HepG2 (cell line): ENCODE results near the gene SLC17A9. TPM values are rescaled to one million over a fixed set of nuclear protein-coding genes. Genes with fewer than 3 reads are reported as not detected.

Experiments used
- ATAC-seq: fragments of 200-7000 bp; cut with Tn5 transposase; 3 replicates; pipeline ENCODE4 v1.9.1; 2020; ENCODE audit warnings: mild to moderate bottlenecking, moderate library complexity
- BruUV-seq: library from RNA; stranded (reverse); fragments of 400-500 nt; replicated peaks from 2 replicates; lab custom pipeline; 2021; lab: Mats Ljungman, UMichigan
- CTCF ChIA-PET: fragments of 300-600 bp; formaldehyde crosslinking; extraction: SDS; loops from one replicate; lab custom pipeline; 2021; ENCODE audit warnings: low total read pairs, inconsistent platforms, low intra/inter-chr PET ratio; lab: Yijun Ruan, JAX
- POLR2A ChIA-PET: fragments of 350-600 bp; sonication (Branson Sonifier 250); formaldehyde crosslinking; loops from one replicate; lab custom pipeline; 2020; ENCODE audit warnings: antibody characterized with exemption, inconsistent platforms; lab: Yijun Ruan, JAX
- DNase-seq: peaks from one replicate; pipeline ENCODE4 v3.0.0-alpha.2; 2015; ENCODE audit warnings: low spot score
- FAIRE-seq: peaks from 3 replicates; lab custom pipeline; 2011; peaks lifted over from hg19 to GRCh38; lab: Jason Lieb, UNC
- H2AFZ ChIP-seq: one replicate; pipeline ENCODE4 v1.6.1; 2011; ENCODE audit warnings: low read length, inconsistent platforms
- H3K27ac ChIP-seq: fragments of 300-600 bp; 3 replicates; pipeline ENCODE4 v1.8.0; 2011; ENCODE audit warnings: mixed run types, mild to moderate bottlenecking, mixed read lengths, low read length, inconsistent platforms; ENCODE audit not compliant: insufficient read depth; ENCODE audit errors: extremely low read length
- H3K27me3 ChIP-seq, 2 experiments: fragments of 200-600 bp in 1 of 2; 2 replicates in 1 of 2; 3 replicates in 1 of 2; pipeline versions ENCODE4 v1.6.0 to v1.8.0; 2011; ENCODE audit warnings: low read length in 2 of 2, mild to moderate bottlenecking in 2 of 2, moderate library complexity in 2 of 2, inconsistent platforms in 1 of 2; ENCODE audit not compliant: insufficient read depth in 2 of 2, control insufficient read depth in 1 of 2
- H3K36me3 ChIP-seq, 2 experiments: fragments of 200-600 bp in 1 of 2; replicated peaks in 1 of 2; 2 replicates in 1 of 2; 3 replicates in 1 of 2; pipeline versions ENCODE4 v1.5.1 to v1.8.0; 2011; ENCODE audit warnings: low read length in 2 of 2, inconsistent platforms in 1 of 2; ENCODE audit not compliant: insufficient read depth in 2 of 2, control insufficient read depth in 1 of 2
- H3K4me1 ChIP-seq: 2 replicates; pipeline ENCODE4 v1.5.1; 2012; ENCODE audit warnings: low read length, inconsistent platforms; ENCODE audit not compliant: insufficient read depth
- H3K4me2 ChIP-seq: 2 replicates; pipeline ENCODE4 v1.6.0; 2011; ENCODE audit warnings: low read depth, low read length, inconsistent platforms
- H3K4me3 ChIP-seq, 3 experiments: fragments of 200-600 bp in 1 of 3; sonication (generic), shearing (Covaris generic) in 1 of 3; replicated peaks in 1 of 3; 2 replicates each; pipeline ENCODE4 v1.5.1; 2011 to 2016; ENCODE audit warnings: low read length in 3 of 3, inconsistent platforms in 2 of 3, low read depth in 2 of 3, mild to moderate bottlenecking in 2 of 3, control low read depth in 1 of 3, mixed read lengths in 1 of 3; ENCODE audit not compliant: insufficient read depth in 1 of 3
- H3K79me2 ChIP-seq: one replicate; pipeline ENCODE4 v1.6.1; 2011; ENCODE audit warnings: low read length, inconsistent platforms; ENCODE audit not compliant: insufficient read depth
- H3K9ac ChIP-seq: 2 replicates; pipeline ENCODE4 v1.6.0; 2011; ENCODE audit warnings: mild to moderate bottlenecking, low read depth, low read length, inconsistent platforms; ENCODE audit not compliant: insufficient read depth
- H3K9me3 ChIP-seq: 2 replicates; pipeline ENCODE4 v1.5.1; 2012; ENCODE audit warnings: mild to moderate bottlenecking, low read length
- H4K20me1 ChIP-seq: 2 replicates; pipeline ENCODE4 v1.6.0; 2011; ENCODE audit warnings: inconsistent platforms, mild to moderate bottlenecking, low read length, moderate library complexity; ENCODE audit not compliant: insufficient read depth
- EZH2 ChIP-seq: conservative IDR thresholded peaks from 2 replicates; pipeline ENCODE4 v1.6.1; 2012; ENCODE audit warnings: mild to moderate bottlenecking, low read depth, low read length, moderate library complexity
- GABPB1 ChIP-seq: IDR thresholded peaks from 2 replicates; pipeline ENCODE4 v1.6.1; 2016; ENCODE audit warnings: mild to moderate bottlenecking, missing genetic modification reagents, moderate library complexity, missing compliant biosample characterization
- IKZF1 ChIP-seq: fragments of 450-650 bp; IDR thresholded peaks from 2 replicates; pipeline ENCODE4 v1.7.1; 2016
- MNT ChIP-seq: fragments of 450-650 bp; IDR thresholded peaks from 2 replicates; pipeline ENCODE4 v1.6.1; 2016
- RFX1 ChIP-seq: fragments of 450-650 bp; IDR thresholded peaks from 2 replicates; pipeline ENCODE4 v1.6.1; 2017
- SAP130 ChIP-seq: IDR thresholded peaks from 2 replicates; pipeline ENCODE4 v1.6.1; 2016; ENCODE audit warnings: low read depth
- SOX5 ChIP-seq: IDR thresholded peaks from 2 replicates; pipeline ENCODE4 v1.6.1; 2016; ENCODE audit warnings: borderline replicate concordance
- ZNF660 ChIP-seq: sonication (generic); formaldehyde crosslinking; IDR thresholded peaks from 2 replicates; pipeline ENCODE4 v1.5.1; 2020; ENCODE audit warnings: mild to moderate bottlenecking, low read depth, missing genetic modification reagents, borderline replicate concordance
- ZNF891 ChIP-seq: sonication (generic); formaldehyde crosslinking; IDR thresholded peaks from 2 replicates; pipeline ENCODE4 v1.5.0; 2020; ENCODE audit warnings: mild to moderate bottlenecking, missing genetic modification reagents
- WGBS: methylation state at CpG from one replicate; pipeline ENCODE4 v1.1.6; 2017; ENCODE audit warnings: low lambda C conversion rate; 5-methylcytosine and 5-hydroxymethylcytosine counted together
- in situ Hi-C: cut with HindIII; loops from 2 replicates; pipeline ENCODE4 v1.10.0; 2017; ENCODE audit warnings: low pct_unique_long_range_greater_than_20kb; ENCODE audit not compliant: extremely low pct_ligation_motif_present
- intact Hi-C: fragments of 100-400 bp; cut with micrococcal nuclease; formaldehyde crosslinking; loops from one replicate; pipeline ENCODE4 v1.10.0; 2022; ENCODE audit not compliant: unreplicated experiment
- polyA plus RNA-seq, 8 experiments: library from polyadenylated mRNA; depleted of rRNA in 3 of 8; stranded (reverse) in 7 of 8; unstranded in 1 of 8; fragments of >200 nt; fragmentation: Illumina TruSeq in 4 of 8; extraction: Trizol in 4 of 8; gene quantifications; 2 replicates each; pipeline versions ENCODE4 v1.2.1 to v1.2.3, GENCODE V29; 2011 to 2016; ENCODE audit warnings: low read depth in 4 of 8, missing spikeins in 1 of 8, mixed read lengths in 1 of 8; ENCODE audit not compliant: insufficient read depth in 1 of 8
- total RNA-seq, 5 experiments: library from RNA; depleted of rRNA; stranded (reverse); fragments of >200 nt; fragmentation: Illumina TruSeq; extraction: Trizol; gene quantifications; 2 replicates each; pipeline ENCODE4 v1.2.3, GENCODE V29; 2016; ENCODE audit warnings: low read depth in 1 of 5
- TF ChIP-seq, protein P1 (sequence below): sonication (generic); formaldehyde crosslinking; IDR thresholded peaks from 2 replicates; pipeline ENCODE4 v1.5.1; 2020; ENCODE audit warnings: mild to moderate bottlenecking, missing genetic modification reagents, moderate library complexity

The SLC17A9 gene
- total and polyA plus RNA-seq, 2 of the 13 experiments (the other 11 are each of a cell fraction or from before 2014, with no cell fraction given) = 110 to 191 TPM

GRCh38 chr20:62998449-62998848, 45.9 kb downstream of the SLC17A9 start:
- TF ChIP-seq SAP130 = no peak
- no peak for TF ChIP-seq GABPB1 (CRISPR knock-in tag)
- 0 out of 2 replicates have a peak, but pooled peaks have one; percentile 58 for TF ChIP-seq IKZF1
- TF ChIP-seq MNT = peak; percentile 100
- no peak for TF ChIP-seq ZNF660 (CRISPR knock-in tag)
- no peak for TF ChIP-seq RFX1
- no peak overlapping the region for H3K4me2 ChIP-seq
- no peak overlapping the region for H3K27ac ChIP-seq
- DNase-seq (no peak), FAIRE-seq (no peak), ATAC-seq (no peak)
- WGBS = 33% methylated on average over 5 of the region's 5 CpGs
- peaks cover 51 to 94% of the 10 kb centered on the region in 2 experiments for H3K27me3 ChIP-seq
- H3K4me1 ChIP-seq = no peaks in the 10 kb centered on the region
- no peaks in the 10 kb centered on the region for H3K36me3 ChIP-seq
- H3K9ac ChIP-seq = no peak overlapping the region
- no peaks in the 10 kb centered on the region for H3K79me2 ChIP-seq
- no peak overlapping the region for H3K4me3 ChIP-seq
- ChIA-PET CTCF (no interaction called here), POLR2A (no interaction called here)
- H4K20me1 ChIP-seq = no peaks in the 10 kb centered on the region; the same call in 1 of the 2 replicates
- intact Hi-C loops (no loop called here), in situ Hi-C loops (no loop called here)
- no TSS peak for BruUV-seq
- H3K9me3 ChIP-seq = no peaks in the 10 kb centered on the region
- no peak overlapping the region for H2AFZ ChIP-seq

GRCh38 chr20:62999580-62999979, 47.1 kb downstream of the SLC17A9 start:
- no peak for ATAC-seq
- peaks cover 47 to 95% of the 10 kb centered on the region in 2 experiments for H3K27me3 ChIP-seq
- no peaks in the 10 kb centered on the region for H3K79me2 ChIP-seq
- intact Hi-C loops = no loop called here
- POLR2A ChIA-PET = no interaction called here
- CTCF ChIA-PET = no interaction called here
- no peak overlapping the region for H3K4me3 ChIP-seq
- H3K27ac ChIP-seq = no peak overlapping the region
- no peak for FAIRE-seq
- no peaks in the 10 kb centered on the region for H3K36me3 ChIP-seq
- no peak overlapping the region for H2AFZ ChIP-seq
- no peak overlapping the region for H3K4me2 ChIP-seq
- no peaks in the 10 kb centered on the region for H3K9me3 ChIP-seq
- no TSS peak for BruUV-seq
- H3K4me1 ChIP-seq = no peaks in the 10 kb centered on the region
- 19% methylated on average over 16 of the region's 16 CpGs for WGBS
- no peaks in the 10 kb centered on the region; the same call in 1 of the 2 replicates for H4K20me1 ChIP-seq
- in situ Hi-C loops = no loop called here
- H3K9ac ChIP-seq = no peak overlapping the region
- DNase-seq = no peak
- TF ChIP-seq ZNF891 (CRISPR knock-in tag) (0 out of 2 replicates have a peak, but pooled peaks have one; percentile 19), EZH2 (peak; percentile 67; the same call in 1 of the 2 replicates), IKZF1 (no peak), SOX5 (CRISPR knock-in tag) (no peak)
- TF ChIP-seq, protein P1, sequence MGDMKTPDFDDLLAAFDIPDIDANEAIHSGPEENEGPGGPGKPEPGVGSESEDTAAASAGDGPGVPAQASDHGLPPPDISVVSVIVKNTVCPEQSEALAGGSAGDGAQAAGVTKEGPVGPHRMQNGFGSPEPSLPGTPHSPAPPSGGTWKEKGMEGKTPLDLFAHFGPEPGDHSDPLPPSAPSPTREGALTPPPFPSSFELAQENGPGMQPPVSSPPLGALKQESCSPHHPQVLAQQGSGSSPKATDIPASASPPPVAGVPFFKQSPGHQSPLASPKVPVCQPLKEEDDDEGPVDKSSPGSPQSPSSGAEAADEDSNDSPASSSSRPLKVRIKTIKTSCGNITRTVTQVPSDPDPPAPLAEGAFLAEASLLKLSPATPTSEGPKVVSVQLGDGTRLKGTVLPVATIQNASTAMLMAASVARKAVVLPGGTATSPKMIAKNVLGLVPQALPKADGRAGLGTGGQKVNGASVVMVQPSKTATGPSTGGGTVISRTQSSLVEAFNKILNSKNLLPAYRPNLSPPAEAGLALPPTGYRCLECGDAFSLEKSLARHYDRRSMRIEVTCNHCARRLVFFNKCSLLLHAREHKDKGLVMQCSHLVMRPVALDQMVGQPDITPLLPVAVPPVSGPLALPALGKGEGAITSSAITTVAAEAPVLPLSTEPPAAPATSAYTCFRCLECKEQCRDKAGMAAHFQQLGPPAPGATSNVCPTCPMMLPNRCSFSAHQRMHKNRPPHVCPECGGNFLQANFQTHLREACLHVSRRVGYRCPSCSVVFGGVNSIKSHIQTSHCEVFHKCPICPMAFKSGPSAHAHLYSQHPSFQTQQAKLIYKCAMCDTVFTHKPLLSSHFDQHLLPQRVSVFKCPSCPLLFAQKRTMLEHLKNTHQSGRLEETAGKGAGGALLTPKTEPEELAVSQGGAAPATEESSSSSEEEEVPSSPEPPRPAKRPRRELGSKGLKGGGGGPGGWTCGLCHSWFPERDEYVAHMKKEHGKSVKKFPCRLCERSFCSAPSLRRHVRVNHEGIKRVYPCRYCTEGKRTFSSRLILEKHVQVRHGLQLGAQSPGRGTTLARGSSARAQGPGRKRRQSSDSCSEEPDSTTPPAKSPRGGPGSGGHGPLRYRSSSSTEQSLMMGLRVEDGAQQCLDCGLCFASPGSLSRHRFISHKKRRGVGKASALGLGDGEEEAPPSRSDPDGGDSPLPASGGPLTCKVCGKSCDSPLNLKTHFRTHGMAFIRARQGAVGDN (CRISPR knock-in tag) = peak; percentile 15; the same call in 1 of the 2 replicates
